SJCRH30 (cell line): ENCODE measurements around the gene KAZN. TPM values are rescaled to one million over a fixed set of nuclear protein-coding genes. Genes with fewer than 3 reads are reported as not detected.

Experiments used
- DNase-seq, 2 experiments: peaks; one replicate each; pipeline ENCODE4 v3.0.0-alpha.2; 2015 to 2020
- H3K27ac ChIP-seq: fragments of 250-450 bp; sonication (Bioruptor Pico); 2 replicates; pipeline ENCODE4 v1.5.1; 2020; ENCODE audit warnings: mild to moderate bottlenecking, moderate library complexity
- H3K27me3 ChIP-seq: fragments of 250-450 bp; sonication (Bioruptor Pico); 2 replicates; pipeline ENCODE4 v1.5.1; 2020; ENCODE audit warnings: mild to moderate bottlenecking, moderate library complexity
- H3K36me3 ChIP-seq: fragments of 250-450 bp; sonication (Bioruptor Pico); 2 replicates; pipeline ENCODE4 v1.5.1; 2020; ENCODE audit warnings: mild to moderate bottlenecking, moderate library complexity
- H3K4me1 ChIP-seq: fragments of 250-450 bp; sonication (Bioruptor Pico); 2 replicates; pipeline ENCODE4 v1.5.1; 2020; ENCODE audit warnings: mild to moderate bottlenecking, moderate library complexity
- H3K4me3 ChIP-seq: fragments of 250-450 bp; sonication (Bioruptor Pico); 2 replicates; pipeline ENCODE4 v1.5.1; 2020; ENCODE audit warnings: mild to moderate bottlenecking, moderate library complexity
- H3K9me3 ChIP-seq: fragments of 250-450 bp; sonication (Bioruptor Pico); replicated peaks from 2 replicates; pipeline ENCODE4 v1.5.1; 2020; ENCODE audit warnings: mild to moderate bottlenecking, moderate library complexity
- total RNA-seq: library from RNA; depleted of rRNA; stranded (reverse); fragments of >200 nt; shearing (Covaris generic); gene quantifications from 2 replicates; pipeline ENCODE4 v1.2.3, GENCODE V29; 2014

KAZN gene
- total RNA-seq, 1 experiment from 2014 or later = 0.10 TPM

DNA sequence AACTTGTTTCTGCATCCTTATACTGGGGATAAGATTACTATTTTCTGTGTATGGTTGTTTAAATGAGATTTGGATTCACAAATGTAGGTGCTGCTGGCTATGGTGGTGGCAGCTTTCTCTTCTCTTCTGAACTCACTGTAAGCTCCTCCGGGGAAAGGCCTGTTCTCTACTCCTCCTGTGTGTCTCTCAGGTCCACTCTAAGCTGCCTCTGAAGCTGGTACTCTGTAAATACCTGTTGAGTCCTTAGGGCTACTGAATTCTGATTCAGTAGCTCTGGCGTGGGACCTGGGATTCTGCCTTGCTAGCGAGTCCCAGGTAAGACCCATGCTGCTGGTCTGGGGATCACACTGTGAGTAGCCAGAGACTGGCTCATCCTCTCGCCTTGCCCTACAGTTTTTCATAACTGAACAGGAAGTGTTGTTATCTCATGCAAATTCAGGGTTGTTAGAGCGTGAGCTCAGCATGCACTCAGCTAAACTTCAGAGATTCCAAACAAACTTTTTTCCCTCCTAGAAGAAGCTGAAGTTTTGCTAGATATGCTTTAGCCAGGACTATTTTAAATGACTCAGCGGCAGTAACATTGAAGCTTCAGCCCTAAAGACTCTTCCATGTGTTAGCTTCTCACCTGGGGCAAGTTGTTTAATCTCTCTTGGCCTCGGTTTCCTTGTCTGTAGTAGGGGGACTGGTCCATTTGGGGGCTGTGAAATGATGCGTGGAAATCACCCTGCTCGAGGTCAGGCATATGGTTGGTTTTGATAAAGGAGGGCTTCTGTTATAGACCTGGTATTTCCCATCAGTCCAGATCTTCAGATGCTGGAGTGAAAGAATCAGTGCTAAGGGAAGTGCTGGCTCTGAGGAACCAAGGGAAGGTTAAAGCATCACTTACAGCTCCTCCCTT lies 283.5 kb downstream of the KAZN start:
- H3K4me3 ChIP-seq = no peak overlapping the region
- peaks cover 33% of the 10 kb centered on the region for H3K27me3 ChIP-seq
- H3K4me1 ChIP-seq = no peaks in the 10 kb centered on the region
- H3K27ac ChIP-seq = no peak overlapping the region
- DNase-seq = no peak
- no peaks in the 10 kb centered on the region for H3K9me3 ChIP-seq
- no peaks in the 10 kb centered on the region for H3K36me3 ChIP-seq

DNA sequence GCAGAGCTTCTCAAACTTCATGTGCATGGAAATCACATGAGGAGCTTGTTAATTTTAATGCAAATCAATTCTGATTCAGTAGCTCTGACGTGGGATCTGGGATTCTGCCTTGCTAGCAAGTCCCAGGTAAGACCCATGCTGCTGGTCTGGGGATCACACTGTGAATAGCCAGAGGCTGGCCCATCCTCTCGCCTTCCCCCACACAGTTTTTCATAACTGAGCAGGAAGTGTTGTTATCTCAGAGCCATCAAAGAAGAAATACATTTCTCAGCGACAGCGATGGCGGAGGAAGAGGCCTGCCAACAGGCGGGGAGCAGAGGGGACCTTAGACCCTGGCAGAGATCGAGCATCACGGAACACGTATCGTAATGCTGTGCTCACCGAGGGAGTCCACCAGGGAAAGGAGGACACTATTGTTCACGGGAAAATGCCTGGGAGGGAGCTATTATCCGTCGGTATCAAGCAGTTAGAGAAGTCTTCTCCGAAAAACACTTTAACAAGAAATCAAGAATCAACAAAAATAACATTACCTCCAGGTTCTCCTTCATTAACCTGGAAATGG lies 286.2 kb downstream of the KAZN start:
- Histone ChIP-seq H3K36me3 (no peaks in the 10 kb centered on the region), H3K9me3 (no peaks in the 10 kb centered on the region), H3K27me3 (peaks cover 25% of the 10 kb centered on the region), H3K4me1 (no peaks in the 10 kb centered on the region), H3K27ac (no peak overlapping the region), H3K4me3 (no peak overlapping the region)
- DNase-seq = no peak

DNA sequence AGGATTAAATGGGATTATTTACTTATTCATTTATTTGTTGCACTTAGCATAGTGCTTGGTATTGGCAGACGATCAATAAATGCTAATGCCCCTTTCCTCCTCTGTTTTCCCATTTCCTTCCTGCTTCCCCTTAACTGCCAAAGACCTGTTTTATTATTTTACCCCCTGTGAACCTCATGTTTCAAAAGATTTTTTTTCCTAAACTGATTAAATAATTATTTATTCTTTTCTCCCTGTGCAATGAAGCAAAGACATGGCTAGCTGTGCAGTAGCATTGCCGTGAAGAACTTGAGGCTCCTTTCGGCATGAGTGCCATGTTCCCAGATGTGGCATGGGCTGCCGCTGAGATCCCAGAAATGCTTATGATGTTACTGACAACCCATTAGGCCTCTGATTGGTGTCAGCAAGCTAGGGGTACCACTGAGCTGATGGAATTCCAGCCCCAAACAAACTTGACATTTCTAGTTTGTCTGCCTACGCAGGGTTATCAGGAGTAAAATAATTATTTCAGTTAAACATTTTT lies 288.6 kb downstream of the KAZN start:
- no peak overlapping the region for H3K4me3 ChIP-seq
- H3K27ac ChIP-seq = no peak overlapping the region
- no peaks in the 10 kb centered on the region for H3K4me1 ChIP-seq
- H3K27me3 ChIP-seq = peaks cover 25% of the 10 kb centered on the region; the same call in 1 of the 2 replicates
- H3K36me3 ChIP-seq = no peaks in the 10 kb centered on the region
- no peak for DNase-seq
- no peaks in the 10 kb centered on the region for H3K9me3 ChIP-seq

DNA sequence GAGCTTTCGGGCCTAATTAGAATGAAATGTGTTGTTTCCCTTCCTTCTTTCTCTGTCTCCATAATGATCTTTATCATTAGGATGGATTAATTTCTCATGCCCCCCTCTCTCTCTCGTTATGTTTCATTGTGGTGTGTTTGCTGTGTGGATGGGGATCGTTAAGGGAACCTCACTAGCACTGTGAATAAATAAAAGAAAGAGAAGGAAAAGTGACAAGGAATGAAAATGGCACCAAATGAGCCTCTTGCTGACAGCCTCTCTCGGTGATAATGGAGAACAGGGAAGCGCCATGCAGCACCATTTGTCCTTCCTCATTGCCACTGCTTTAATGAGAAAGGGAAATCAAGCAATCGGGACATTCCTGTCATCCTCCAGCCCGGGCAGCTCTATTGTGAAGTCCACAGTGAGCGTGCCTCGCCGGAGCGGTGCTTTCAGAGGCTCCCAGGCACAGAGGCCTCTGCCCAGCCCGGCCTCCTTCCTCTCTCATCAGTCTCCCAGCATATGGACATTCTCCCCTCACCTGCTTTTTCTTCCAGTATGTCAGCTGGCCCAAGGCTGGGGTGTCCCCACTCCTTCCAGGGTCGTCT lies 289.4 kb downstream of the KAZN start:
- no peak overlapping the region for H3K4me3 ChIP-seq
- H3K27ac ChIP-seq = no peak overlapping the region
- H3K4me1 ChIP-seq = no peaks in the 10 kb centered on the region
- no peak for DNase-seq
- H3K27me3 ChIP-seq = peaks cover 25% of the 10 kb centered on the region; the same call in 1 of the 2 replicates
- no peaks in the 10 kb centered on the region for H3K36me3 ChIP-seq
- no peaks in the 10 kb centered on the region for H3K9me3 ChIP-seq

DNA sequence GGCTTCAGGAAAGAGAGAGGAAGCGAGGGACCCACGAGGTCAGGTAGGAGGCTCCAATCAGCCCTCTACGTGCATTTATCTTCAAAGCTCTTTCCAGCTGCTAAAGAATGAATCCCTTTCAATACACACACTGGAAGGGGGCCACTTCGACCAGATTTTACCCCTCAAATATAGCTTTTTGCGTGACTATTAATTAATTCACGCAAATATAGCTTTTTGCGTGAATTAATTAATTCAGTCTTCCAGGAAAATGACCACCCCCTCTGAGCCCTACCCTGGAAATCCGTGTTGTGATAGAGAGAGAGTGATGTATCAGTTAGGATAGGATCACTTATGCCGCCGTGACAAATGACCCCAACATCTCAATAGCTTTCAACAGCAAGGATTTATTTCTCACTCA lies 289.9 kb downstream of the KAZN start:
- no peak overlapping the region for H3K27ac ChIP-seq
- H3K4me3 ChIP-seq = no peak overlapping the region
- DNase-seq = no peak
- H3K36me3 ChIP-seq = no peaks in the 10 kb centered on the region
- H3K9me3 ChIP-seq = no peaks in the 10 kb centered on the region
- peaks cover 25% of the 10 kb centered on the region; the same call in 1 of the 2 replicates for H3K27me3 ChIP-seq
- H3K4me1 ChIP-seq = no peaks in the 10 kb centered on the region

DNA sequence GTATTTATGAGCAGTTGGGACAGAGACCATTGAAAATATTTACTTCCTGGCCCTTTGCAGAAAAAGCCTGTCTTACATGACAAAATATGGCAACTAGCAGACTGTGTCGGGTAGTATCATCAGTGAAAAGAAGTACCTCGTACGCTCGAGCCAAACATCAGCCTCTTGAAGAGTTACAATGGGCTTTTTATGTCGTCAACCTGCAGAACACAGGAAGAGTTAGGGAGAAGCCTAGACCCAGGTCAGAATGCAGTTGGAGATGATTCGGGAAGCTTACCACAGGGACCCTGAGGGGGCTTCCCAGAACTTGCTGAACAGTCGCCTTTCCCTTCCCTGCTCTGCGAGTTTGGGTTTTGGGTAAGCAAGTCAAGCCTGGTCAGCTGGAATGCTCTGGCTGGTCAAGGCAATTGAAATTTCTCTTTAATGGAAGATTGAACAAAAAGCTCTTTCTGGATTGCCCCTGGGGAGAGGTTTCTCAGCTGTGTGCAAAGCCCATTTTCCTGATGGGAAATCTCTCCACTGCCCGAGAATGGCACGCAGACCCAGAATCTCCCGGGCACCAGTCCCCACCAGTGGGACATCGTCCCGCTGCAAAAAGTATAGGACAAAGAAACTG lies 291.4 kb downstream of the KAZN start:
- H3K9me3 ChIP-seq = no peaks in the 10 kb centered on the region
- no peak overlapping the region for H3K27ac ChIP-seq
- H3K36me3 ChIP-seq = no peaks in the 10 kb centered on the region
- no peaks in the 10 kb centered on the region for H3K4me1 ChIP-seq
- no peak overlapping the region for H3K4me3 ChIP-seq
- H3K27me3 ChIP-seq = peaks cover 31% of the 10 kb centered on the region; the same call in 1 of the 2 replicates
- no peak for DNase-seq

DNA sequence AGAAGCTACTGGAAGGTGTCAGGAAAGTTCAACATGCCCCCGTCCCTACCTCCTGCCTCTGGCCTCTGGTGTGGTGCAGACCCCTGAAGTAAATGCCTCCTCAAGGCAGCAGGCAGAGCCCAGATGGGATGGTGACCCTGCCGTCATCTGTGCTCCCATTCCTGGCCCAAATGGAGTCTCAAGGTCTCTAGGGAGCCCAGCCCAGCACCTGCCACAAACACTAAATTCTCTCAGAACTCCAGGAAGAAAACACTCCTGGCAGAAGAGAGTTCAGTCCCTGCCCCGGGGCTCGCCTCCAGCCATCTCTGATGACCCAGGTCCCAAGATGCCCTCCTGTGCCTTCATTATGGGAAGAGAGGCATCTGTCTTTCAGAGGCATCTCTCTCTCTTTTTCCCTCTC lies 293.5 kb downstream of the KAZN start:
- Histone ChIP-seq H3K36me3 (no peaks in the 10 kb centered on the region), H3K27ac (no peak overlapping the region), H3K4me3 (no peak overlapping the region), H3K27me3 (peaks cover 28% of the 10 kb centered on the region), H3K4me1 (no peaks in the 10 kb centered on the region), H3K9me3 (no peaks in the 10 kb centered on the region)
- no peak for DNase-seq

DNA sequence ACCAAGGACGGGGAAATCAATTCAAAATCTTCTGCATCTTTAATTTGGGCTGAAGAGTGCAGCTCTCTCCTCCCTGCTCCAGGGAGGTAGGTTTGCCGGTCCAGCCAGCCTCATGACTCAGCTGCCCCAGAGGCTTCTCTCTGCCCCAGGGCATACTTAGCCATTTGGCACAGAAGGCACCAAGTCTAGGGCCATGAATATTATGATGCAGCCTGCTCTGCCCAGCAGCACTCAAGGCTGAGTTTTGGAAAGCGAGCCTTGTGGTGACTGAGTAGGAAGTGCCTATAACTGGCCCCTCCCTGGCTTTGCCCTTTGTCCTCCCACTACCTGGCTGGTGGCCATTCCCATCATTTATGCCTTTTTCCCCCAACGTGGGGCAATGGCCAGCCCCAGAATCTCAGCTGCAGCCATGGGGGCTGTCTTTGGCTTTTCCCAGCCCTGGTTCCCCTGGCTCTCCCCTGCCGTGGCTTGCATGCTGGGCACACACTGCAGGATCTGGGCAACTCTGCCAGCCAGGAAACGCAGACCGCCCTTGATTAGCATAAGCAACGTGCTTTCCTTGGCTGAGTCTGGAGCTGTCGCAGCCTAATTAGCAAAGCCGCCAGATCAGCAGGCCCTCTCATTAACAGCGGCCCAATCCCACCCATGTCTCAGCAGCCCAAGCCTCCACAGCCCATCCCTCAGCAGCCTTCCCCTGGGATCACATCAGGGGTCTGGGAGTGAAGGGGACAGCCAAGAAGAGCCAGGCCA lies 296.5 kb downstream of the KAZN start:
- no peaks in the 10 kb centered on the region for H3K9me3 ChIP-seq
- H3K27ac ChIP-seq = no peak overlapping the region
- no peak overlapping the region for H3K4me3 ChIP-seq
- H3K27me3 ChIP-seq = peaks cover 28% of the 10 kb centered on the region
- no peak for DNase-seq
- no peaks in the 10 kb centered on the region for H3K4me1 ChIP-seq
- no peaks in the 10 kb centered on the region for H3K36me3 ChIP-seq

DNA sequence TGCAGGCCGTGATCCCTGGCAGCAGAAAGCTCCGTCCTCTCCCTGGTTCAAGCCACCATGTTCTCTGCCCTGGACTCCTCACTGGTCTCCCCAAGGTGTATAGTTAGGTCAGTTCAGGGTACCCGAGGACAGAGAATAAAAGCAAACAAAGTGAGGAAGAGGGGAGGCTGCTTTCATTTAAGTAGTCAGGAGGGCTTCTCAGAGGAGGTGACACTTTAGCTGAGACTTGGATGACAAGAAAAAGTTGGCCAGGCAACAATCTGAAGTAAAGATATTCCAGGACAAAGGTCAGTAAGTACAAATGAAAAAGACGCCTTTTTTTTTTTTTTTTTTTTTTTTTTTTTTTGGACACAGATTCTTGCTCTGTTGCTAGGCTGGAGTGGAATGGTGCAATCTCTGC lies 297.2 kb downstream of the KAZN start:
- DNase-seq = no peak
- Histone ChIP-seq H3K4me1 (no peaks in the 10 kb centered on the region), H3K4me3 (no peak overlapping the region), H3K36me3 (no peaks in the 10 kb centered on the region), H3K9me3 (no peaks in the 10 kb centered on the region), H3K27me3 (peaks cover 26% of the 10 kb centered on the region), H3K27ac (no peak overlapping the region)

DNA sequence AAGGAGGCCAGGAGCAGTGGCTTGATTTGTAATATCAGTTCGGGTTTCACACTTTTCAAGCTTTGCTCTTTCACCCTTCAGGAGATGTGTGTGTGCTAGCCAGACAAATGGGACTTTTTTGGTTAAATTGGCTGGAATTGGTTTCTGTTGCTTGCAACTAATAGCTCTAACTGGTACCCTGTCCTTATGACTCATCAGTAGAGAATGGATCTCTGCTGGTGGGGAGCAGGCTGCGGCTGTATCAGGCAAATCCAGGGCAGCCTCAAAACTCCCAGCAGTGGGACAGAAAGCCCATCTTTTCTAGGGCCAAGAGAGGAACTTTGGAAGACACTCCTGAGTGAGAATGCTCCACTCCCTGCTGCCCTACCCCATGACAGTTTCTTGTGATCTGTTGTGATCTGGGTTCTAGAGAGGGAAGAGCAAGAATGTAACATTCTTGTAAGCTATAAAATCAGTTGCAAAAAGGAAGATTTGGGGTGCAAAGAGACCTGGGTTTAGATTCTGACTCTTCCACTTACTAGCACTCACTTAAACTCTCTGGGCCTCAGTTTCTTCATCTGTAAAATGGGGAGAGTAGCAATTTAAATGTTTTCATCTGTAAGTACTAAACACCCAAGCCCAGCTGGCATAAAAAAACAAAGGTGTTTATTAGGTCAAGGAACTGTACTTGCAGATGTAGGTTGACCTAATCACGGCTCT lies 298.0 kb downstream of the KAZN start:
- no peaks in the 10 kb centered on the region for H3K9me3 ChIP-seq
- H3K27ac ChIP-seq = no peak overlapping the region
- H3K36me3 ChIP-seq = no peaks in the 10 kb centered on the region
- H3K27me3 ChIP-seq = peaks cover 20% of the 10 kb centered on the region
- H3K4me3 ChIP-seq = no peak overlapping the region
- no peaks in the 10 kb centered on the region for H3K4me1 ChIP-seq
- no peak for DNase-seq

DNA sequence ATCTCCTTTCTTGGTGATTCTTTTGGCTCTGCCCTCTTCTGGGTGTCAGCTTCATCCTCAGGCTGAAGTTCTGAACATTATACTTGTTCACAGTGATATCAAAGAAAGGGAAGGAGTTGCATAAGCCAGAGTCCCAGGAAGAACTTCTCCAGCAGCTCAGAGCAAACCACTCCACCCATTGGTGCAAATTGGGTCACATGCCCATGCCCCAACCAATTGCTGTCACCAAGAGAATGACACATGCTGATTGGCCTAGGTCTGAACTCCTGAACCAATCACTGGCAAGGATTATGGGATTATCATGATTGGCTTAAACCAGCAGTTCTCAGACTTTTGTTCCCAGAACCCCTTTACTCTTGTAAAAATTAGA lies 298.6 kb downstream of the KAZN start:
- Histone ChIP-seq H3K27ac (no peak overlapping the region), H3K4me3 (no peak overlapping the region), H3K9me3 (no peaks in the 10 kb centered on the region), H3K36me3 (no peaks in the 10 kb centered on the region), H3K4me1 (no peaks in the 10 kb centered on the region), H3K27me3 (peaks cover 20% of the 10 kb centered on the region)
- DNase-seq = peak in 1 of 2 experiments; percentile 19

DNA sequence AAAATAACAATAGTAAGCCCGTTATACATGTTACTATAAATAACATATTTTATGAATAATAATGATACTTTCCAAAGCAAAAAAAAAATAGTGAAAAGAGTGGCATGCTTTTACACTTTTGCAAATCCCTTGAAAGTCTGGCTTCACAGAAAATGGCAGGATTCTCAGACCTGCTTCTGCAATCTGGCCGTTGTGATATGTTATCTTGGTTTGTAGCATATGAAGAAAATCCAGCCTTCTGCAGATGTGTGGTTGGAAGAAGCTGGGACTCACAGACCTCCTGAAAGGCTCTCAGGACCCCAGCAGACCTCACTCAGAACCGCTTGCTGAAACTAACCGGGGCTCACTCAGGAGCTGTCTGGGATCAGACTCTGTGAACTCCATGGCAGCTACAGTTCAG lies 299.1 kb downstream of the KAZN start:
- peaks cover 23% of the 10 kb centered on the region for H3K27me3 ChIP-seq
- no peaks in the 10 kb centered on the region for H3K4me1 ChIP-seq
- H3K36me3 ChIP-seq = no peaks in the 10 kb centered on the region
- no peak overlapping the region for H3K27ac ChIP-seq
- no peak overlapping the region for H3K4me3 ChIP-seq
- no peak for DNase-seq
- no peaks in the 10 kb centered on the region for H3K9me3 ChIP-seq

DNA sequence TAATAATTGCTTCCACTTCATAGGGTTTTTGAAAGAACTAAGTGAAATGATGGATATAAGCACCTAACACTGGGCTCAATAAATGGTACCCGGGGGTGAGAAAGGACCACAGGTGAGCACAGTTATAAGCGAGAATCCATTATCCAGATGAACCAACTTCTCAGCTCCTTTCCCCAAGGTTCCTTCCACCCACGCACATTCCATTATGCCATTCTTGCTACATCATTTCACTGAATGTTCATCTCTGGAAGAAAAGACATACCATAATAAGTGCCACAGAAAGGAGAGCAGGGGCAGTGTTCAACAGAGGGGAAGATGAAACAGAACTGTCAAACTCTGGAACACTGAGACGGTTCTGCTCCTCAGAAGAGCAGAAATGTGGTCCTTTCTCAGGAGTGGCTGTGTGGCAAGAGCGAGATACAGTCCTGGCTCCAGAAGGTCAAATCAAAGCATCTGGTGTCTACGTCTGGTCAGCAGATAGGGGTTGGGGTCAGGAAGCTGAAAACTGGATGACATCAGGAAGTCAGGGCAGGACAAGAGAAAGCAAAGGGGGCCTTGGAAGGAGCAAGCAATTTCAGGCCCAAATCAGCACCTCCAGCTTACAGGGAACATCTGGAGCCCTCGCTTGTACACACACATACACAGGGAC lies 299.6 kb downstream of the KAZN start:
- H3K4me3 ChIP-seq = no peak overlapping the region
- no peak for DNase-seq
- H3K27ac ChIP-seq = no peak overlapping the region
- H3K36me3 ChIP-seq = no peaks in the 10 kb centered on the region
- H3K4me1 ChIP-seq = no peaks in the 10 kb centered on the region
- H3K9me3 ChIP-seq = no peaks in the 10 kb centered on the region
- peaks cover 23% of the 10 kb centered on the region for H3K27me3 ChIP-seq
